Measurements from ENCODE around the gene IGF1. TPM values are rescaled to one million over a fixed set of nuclear protein-coding genes. Genes with fewer than 3 reads are reported as not detected.

The IGF1 gene
- total and polyA plus RNA-seq, 10 of the 15 experiments (the other 5 are each of a cell fraction or from before 2014, with no cell fraction given) = 2.4 to 9.2 (median 3.5) TPM

DNA sequence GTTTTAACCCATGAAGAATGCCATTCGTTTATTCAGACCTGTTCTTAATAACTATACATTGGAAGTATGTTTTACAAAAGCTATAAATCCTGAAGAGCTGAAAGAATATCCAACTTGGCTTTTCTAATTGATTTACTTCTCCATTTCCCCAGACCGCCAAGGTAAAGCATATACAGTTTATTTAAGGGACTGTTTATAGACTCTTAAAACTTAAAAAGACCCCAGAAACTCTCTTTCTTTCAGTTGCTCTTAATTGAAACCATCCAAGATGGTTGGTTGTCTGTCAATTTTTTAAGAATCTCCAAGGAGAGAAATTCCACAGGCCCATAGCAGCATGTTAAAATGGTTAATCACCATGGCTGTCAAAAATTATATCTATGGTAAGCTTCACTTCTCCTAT is 8.8 kb downstream of the IGF1 start:
- H3K27me3 ChIP-seq (replicated peaks in 1 of 2; ENCODE audit: control insufficient read depth in 2 of 2, insufficient read depth in 2 of 2, low read length in 1 of 2) = no peaks in the 10 kb centered on the region
- ChIA-PET SMC1A (ENCODE audit: uncharacterized antibody, unreplicated experiment) (interaction anchor here (0.7 to 6.6 kb wide), 10 partner anchors 8 to 302 kb away, joined by 3 to 42 read pairs (median 4); no protein-coding TSS in a partner anchor), CTCF (interaction anchor here (1.1 to 3.5 kb wide), 8 partner anchors 9 to 349 kb away, joined by 3 to 14 read pairs (median 4); no protein-coding TSS in a partner anchor), RAD21 (ENCODE audit: unreplicated experiment) (interaction anchor here (0.6 to 3.2 kb wide), 4 partner anchors 12 to 553 kb away, joined by 3 to 19 read pairs (median 3); no protein-coding TSS in a partner anchor), POLR2A (no interaction called here)
- H3K9me3 ChIP-seq (replicated peaks; ENCODE audit: control insufficient read depth, insufficient read depth, low read length) = no peaks in the 10 kb centered on the region; the same call in 2 of the 3 replicates
- H3K27ac ChIP-seq (ENCODE audit: control insufficient read depth, insufficient read depth) = no peak overlapping the region
- intact Hi-C loops (cut with micrococcal nuclease; ENCODE audit: unreplicated experiment) (no loop called here), in situ Hi-C loops (cut with MboI) (no loop called here)
- H3K4me1 ChIP-seq (ENCODE audit: control insufficient read depth, insufficient read depth, low read length) = peaks cover 2% of the 10 kb centered on the region; the same call in 1 of the 2 replicates
- TF ChIP-seq NR2C1 (IDR thresholded peaks at IDR 0.05) = no peak
- TF ChIP-seq, protein P1, sequence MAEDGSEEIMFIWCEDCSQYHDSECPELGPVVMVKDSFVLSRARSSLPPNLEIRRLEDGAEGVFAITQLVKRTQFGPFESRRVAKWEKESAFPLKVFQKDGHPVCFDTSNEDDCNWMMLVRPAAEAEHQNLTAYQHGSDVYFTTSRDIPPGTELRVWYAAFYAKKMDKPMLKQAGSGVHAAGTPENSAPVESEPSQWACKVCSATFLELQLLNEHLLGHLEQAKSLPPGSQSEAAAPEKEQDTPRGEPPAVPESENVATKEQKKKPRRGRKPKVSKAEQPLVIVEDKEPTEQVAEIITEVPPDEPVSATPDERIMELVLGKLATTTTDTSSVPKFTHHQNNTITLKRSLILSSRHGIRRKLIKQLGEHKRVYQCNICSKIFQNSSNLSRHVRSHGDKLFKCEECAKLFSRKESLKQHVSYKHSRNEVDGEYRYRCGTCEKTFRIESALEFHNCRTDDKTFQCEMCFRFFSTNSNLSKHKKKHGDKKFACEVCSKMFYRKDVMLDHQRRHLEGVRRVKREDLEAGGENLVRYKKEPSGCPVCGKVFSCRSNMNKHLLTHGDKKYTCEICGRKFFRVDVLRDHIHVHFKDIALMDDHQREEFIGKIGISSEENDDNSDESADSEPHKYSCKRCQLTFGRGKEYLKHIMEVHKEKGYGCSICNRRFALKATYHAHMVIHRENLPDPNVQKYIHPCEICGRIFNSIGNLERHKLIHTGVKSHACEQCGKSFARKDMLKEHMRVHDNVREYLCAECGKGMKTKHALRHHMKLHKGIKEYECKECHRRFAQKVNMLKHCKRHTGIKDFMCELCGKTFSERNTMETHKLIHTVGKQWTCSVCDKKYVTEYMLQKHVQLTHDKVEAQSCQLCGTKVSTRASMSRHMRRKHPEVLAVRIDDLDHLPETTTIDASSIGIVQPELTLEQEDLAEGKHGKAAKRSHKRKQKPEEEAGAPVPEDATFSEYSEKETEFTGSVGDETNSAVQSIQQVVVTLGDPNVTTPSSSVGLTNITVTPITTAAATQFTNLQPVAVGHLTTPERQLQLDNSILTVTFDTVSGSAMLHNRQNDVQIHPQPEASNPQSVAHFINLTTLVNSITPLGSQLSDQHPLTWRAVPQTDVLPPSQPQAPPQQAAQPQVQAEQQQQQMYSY (CRISPR knock-in tag; IDR thresholded peaks at IDR 0.05) = no peak
- TF ChIP-seq, protein P2, sequence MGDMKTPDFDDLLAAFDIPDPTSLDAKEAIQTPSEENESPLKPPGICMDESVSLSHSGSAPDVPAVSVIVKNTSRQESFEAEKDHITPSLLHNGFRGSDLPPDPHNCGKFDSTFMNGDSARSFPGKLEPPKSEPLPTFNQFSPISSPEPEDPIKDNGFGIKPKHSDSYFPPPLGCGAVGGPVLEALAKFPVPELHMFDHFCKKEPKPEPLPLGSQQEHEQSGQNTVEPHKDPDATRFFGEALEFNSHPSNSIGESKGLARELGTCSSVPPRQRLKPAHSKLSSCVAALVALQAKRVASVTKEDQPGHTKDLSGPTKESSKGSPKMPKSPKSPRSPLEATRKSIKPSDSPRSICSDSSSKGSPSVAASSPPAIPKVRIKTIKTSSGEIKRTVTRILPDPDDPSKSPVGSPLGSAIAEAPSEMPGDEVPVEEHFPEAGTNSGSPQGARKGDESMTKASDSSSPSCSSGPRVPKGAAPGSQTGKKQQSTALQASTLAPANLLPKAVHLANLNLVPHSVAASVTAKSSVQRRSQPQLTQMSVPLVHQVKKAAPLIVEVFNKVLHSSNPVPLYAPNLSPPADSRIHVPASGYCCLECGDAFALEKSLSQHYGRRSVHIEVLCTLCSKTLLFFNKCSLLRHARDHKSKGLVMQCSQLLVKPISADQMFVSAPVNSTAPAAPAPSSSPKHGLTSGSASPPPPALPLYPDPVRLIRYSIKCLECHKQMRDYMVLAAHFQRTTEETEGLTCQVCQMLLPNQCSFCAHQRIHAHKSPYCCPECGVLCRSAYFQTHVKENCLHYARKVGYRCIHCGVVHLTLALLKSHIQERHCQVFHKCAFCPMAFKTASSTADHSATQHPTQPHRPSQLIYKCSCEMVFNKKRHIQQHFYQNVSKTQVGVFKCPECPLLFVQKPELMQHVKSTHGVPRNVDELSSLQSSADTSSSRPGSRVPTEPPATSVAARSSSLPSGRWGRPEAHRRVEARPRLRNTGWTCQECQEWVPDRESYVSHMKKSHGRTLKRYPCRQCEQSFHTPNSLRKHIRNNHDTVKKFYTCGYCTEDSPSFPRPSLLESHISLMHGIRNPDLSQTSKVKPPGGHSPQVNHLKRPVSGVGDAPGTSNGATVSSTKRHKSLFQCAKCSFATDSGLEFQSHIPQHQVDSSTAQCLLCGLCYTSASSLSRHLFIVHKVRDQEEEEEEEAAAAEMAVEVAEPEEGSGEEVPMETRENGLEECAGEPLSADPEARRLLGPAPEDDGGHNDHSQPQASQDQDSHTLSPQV (IDR thresholded peaks at IDR 0.05) = no peak
- TF ChIP-seq NR2F1 (conservative IDR thresholded peaks at IDR 0.05) = no peak
- TF ChIP-seq, protein P3, sequence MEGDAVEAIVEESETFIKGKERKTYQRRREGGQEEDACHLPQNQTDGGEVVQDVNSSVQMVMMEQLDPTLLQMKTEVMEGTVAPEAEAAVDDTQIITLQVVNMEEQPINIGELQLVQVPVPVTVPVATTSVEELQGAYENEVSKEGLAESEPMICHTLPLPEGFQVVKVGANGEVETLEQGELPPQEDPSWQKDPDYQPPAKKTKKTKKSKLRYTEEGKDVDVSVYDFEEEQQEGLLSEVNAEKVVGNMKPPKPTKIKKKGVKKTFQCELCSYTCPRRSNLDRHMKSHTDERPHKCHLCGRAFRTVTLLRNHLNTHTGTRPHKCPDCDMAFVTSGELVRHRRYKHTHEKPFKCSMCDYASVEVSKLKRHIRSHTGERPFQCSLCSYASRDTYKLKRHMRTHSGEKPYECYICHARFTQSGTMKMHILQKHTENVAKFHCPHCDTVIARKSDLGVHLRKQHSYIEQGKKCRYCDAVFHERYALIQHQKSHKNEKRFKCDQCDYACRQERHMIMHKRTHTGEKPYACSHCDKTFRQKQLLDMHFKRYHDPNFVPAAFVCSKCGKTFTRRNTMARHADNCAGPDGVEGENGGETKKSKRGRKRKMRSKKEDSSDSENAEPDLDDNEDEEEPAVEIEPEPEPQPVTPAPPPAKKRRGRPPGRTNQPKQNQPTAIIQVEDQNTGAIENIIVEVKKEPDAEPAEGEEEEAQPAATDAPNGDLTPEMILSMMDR (IDR thresholded peaks at IDR 0.05 in 2 of 3, conservative IDR thresholded peaks at IDR 0.05 in 1 of 3; ENCODE audit: control insufficient read depth in 2 of 3, extremely low read depth in 1 of 3, insufficient read depth in 1 of 3, low read depth in 3 of 3, low read length in 3 of 3) = no peak
- no peak for TF ChIP-seq ZSCAN29 (IDR thresholded peaks at IDR 0.05)
- no peak for FAIRE-seq
- DNase-seq (ENCODE audit: low read depth, low spot score) = no peak
- H2AFZ ChIP-seq (ENCODE audit: control insufficient read depth, low read depth, low read length) = no peak overlapping the region
- H3K4me2 ChIP-seq (ENCODE audit: control insufficient read depth, insufficient read depth) = no peak overlapping the region
- H3K4me3 ChIP-seq = no peak overlapping the region
- WGBS (ENCODE audit: insufficient coverage, insufficient replicate concordance, low lambda C conversion rate, missing lambda C conversion rate) = 52% methylated on average over 2 of the region's 2 CpGs
- BruUV-seq (replicated peaks) = no TSS peak
- no peaks in the 10 kb centered on the region; the same call in 1 of the 2 replicates for H3K79me2 ChIP-seq (ENCODE audit: control insufficient read depth, insufficient read depth, low read length)
- no peak overlapping the region for H3K9ac ChIP-seq (ENCODE audit: control insufficient read depth, insufficient read depth, low read length)
- ATAC-seq = no peak
- no peaks in the 10 kb centered on the region for H3K36me3 ChIP-seq (ENCODE audit: control insufficient read depth in 2 of 2, insufficient read depth in 2 of 2, low read length in 1 of 2)
- no peaks in the 10 kb centered on the region for H4K20me1 ChIP-seq (ENCODE audit: control insufficient read depth, insufficient read depth)
